Measurements from ENCODE around the gene ZNF454. TPM values are rescaled to one million over a fixed set of nuclear protein-coding genes. Genes with fewer than 3 reads are reported as not detected.

ZNF454 gene
- total RNA-seq, 1 experiment from 2014 or later: not detected

- peaks cover 73% of the 10 kb centered on the region for H3K27me3 Mint-ChIP-seq (ENCODE audit: low read depth)
- no peak overlapping the region for H4K91ac ChIP-seq (ENCODE audit: insufficient read length, low read depth, low read length)
- WGBS (ENCODE audit: extremely low coverage, insufficient read length, low lambda C conversion rate): no CpG with 5 or more reads among the region's 53 CpGs
- H3K9me3 Mint-ChIP-seq: peaks cover 20 to 52% of the 10 kb centered on the region in 2 experiments
- peaks cover 3 to 7% (median 3%) of the 10 kb centered on the region in 3 experiments; a peak in 5 of 7 replicates for H3K36me3 Mint-ChIP-seq (ENCODE audit: insufficient read depth in 1 of 3, low read depth in 3 of 3)
- no peak overlapping the region for H2BK120ac ChIP-seq (ENCODE audit: low read depth, low read length, poor library complexity, severe bottlenecking)
- H3K4me1 Mint-ChIP-seq: peaks cover 5 to 10% of the 10 kb centered on the region in 2 experiments
- no peak overlapping the region for H3K4ac ChIP-seq (ENCODE audit: low read depth, low read length)
- no peak overlapping the region for H4K8ac ChIP-seq (replicated peaks; ENCODE audit: insufficient read length, low read depth, low read length)
- no peaks in the 10 kb centered on the region for H3K4me1 ChIP-seq (ENCODE audit: insufficient read depth, low read length)
- no peak overlapping the region for H3K27ac Mint-ChIP-seq
- no peak overlapping the region for H2BK20ac ChIP-seq (ENCODE audit: low read depth, low read length, poor library complexity, severe bottlenecking)
- H3K14ac ChIP-seq (ENCODE audit: insufficient read depth, low read length): no peak overlapping the region
- peaks cover 8% of the 10 kb centered on the region for H3K9me3 ChIP-seq (ENCODE audit: control insufficient read depth, low read depth, low read length)
- H3K9ac ChIP-seq (ENCODE audit: extremely low read depth, insufficient read length, low read length): no peak overlapping the region
- no peak overlapping the region for H2BK5ac ChIP-seq (ENCODE audit: insufficient read length, low read length)
- peaks cover 2% of the 10 kb centered on the region for H3K23me2 ChIP-seq (ENCODE audit: insufficient read length, low read depth, low read length, poor library complexity, severe bottlenecking)
- H2BK15ac ChIP-seq (ENCODE audit: low read depth, low read length): no peak overlapping the region
- no peak overlapping the region for H3K23ac ChIP-seq (ENCODE audit: insufficient read length, low read depth, low read length)
- no peak overlapping the region for H4K5ac ChIP-seq (ENCODE audit: insufficient read length, low read depth, low read length)
- H3K79me1 ChIP-seq (ENCODE audit: insufficient read depth, low read depth, low read length, poor library complexity, severe bottlenecking): no peaks in the 10 kb centered on the region
- TF ChIP-seq, protein P1, sequence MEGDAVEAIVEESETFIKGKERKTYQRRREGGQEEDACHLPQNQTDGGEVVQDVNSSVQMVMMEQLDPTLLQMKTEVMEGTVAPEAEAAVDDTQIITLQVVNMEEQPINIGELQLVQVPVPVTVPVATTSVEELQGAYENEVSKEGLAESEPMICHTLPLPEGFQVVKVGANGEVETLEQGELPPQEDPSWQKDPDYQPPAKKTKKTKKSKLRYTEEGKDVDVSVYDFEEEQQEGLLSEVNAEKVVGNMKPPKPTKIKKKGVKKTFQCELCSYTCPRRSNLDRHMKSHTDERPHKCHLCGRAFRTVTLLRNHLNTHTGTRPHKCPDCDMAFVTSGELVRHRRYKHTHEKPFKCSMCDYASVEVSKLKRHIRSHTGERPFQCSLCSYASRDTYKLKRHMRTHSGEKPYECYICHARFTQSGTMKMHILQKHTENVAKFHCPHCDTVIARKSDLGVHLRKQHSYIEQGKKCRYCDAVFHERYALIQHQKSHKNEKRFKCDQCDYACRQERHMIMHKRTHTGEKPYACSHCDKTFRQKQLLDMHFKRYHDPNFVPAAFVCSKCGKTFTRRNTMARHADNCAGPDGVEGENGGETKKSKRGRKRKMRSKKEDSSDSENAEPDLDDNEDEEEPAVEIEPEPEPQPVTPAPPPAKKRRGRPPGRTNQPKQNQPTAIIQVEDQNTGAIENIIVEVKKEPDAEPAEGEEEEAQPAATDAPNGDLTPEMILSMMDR (conservative IDR thresholded peaks at IDR 0.05): no peak
- no peak overlapping the region for H3K18ac ChIP-seq (ENCODE audit: insufficient read length, low read depth, low read length)
- no peaks in the 10 kb centered on the region for H4K20me1 ChIP-seq (ENCODE audit: control insufficient read depth, insufficient read depth, insufficient read length)
- DNase-seq: no peak
- no peak overlapping the region for H2AK5ac ChIP-seq (ENCODE audit: insufficient read length, low read length)
- no peak overlapping the region for H3K4me2 ChIP-seq (ENCODE audit: insufficient read depth, insufficient read length, low read length)
- no peak overlapping the region for H3T11ph ChIP-seq (ENCODE audit: low read length)
- no peak overlapping the region for H2BK12ac ChIP-seq (ENCODE audit: insufficient read length, low read depth, low read length)
- no peak overlapping the region for H2AFZ ChIP-seq (ENCODE audit: low read length)
- no peak overlapping the region for H3K27ac ChIP-seq (ENCODE audit: insufficient read length, low read depth, low read length)
- peak overlapping the region; percentile 59 to 79 for H3K4me3 Mint-ChIP-seq
- H3K79me2 ChIP-seq (ENCODE audit: insufficient read depth, low read length): no peaks in the 10 kb centered on the region
- no peak overlapping the region for H3K56ac ChIP-seq (ENCODE audit: insufficient read length, low read depth, low read length)
- peaks cover 26% of the 10 kb centered on the region for H3K27me3 ChIP-seq (ENCODE audit: insufficient read depth, low read length)
Measured at GRCh38 chr5:178993955-178994579, 53.1 kb downstream of the ZNF454 start.
